ENCODE data around the gene CCNA2.

- TF ChIP-seq CTCF (IDR thresholded peaks at IDR 0.05): no peak
- TF ChIP-seq POLR2A (IDR thresholded peaks at IDR 0.05): no peak
Observed at GRCh38 chr4:121822047-121822446, 1.6 kb downstream of the CCNA2 start.

Data from body of pancreas (tissue), 4 donors.